Measurements from ENCODE around the gene MTOR. TPM values are rescaled to one million over a fixed set of nuclear protein-coding genes. Genes with fewer than 3 reads are reported as not detected.

Gene MTOR
- total RNA-seq, 4 donors from 2014 or later, result 32.8 to 66.8 (median 48.2) TPM

- Histone ChIP-seq H3K9me3 (no peaks in the 10 kb centered on the region), H3K27me3 (no peaks in the 10 kb centered on the region), H3K4me3 (peak within 1 kb of the TSS; percentile 92 to 99 (median 96)), H3K27ac (peak within 1 kb of the TSS; percentile 62 to 86 (median 70)), H3K4me1 (peaks cover 3 to 17% (median 13%) of the 10 kb centered on the region in 4 donors), H3K36me3 (peaks cover 0 to 26% (median 0%) of the 10 kb centered on the region in 3 donors)
- TF ChIP-seq CTCF (IDR thresholded peaks at IDR 0.05) (peak; percentile 51 to 88 (median 70)), POLR2A (IDR thresholded peaks at IDR 0.05) (peak in 1 of 2 donors; percentile 53)
- peak; percentile 88 to 96 (median 95) for DNase-seq
These were observed 202.2 kb downstream of the MTOR start, which contains the start of gene SRM for GRCh38 chr1:11059968-11060830. TSS of gene SRM (minus strand) at chr1:11060018. CDS start at chr1:11059943, 75 bp downstream.

- H3K36me3 ChIP-seq, result peaks cover 0 to 27% (median 0%) of the 10 kb centered on the region in 3 donors
- peak overlapping the region; percentile 90 to 99 (median 94) for H3K4me3 ChIP-seq
- H3K27me3 ChIP-seq, result no peaks in the 10 kb centered on the region
- peak in 1 of 3 donors; percentile 21 for DNase-seq
- peaks cover 3 to 17% (median 13%) of the 10 kb centered on the region in 4 donors for H3K4me1 ChIP-seq
- H3K9me3 ChIP-seq, result no peaks in the 10 kb centered on the region
- TF ChIP-seq POLR2A (IDR thresholded peaks at IDR 0.05) (no peak), CTCF (IDR thresholded peaks at IDR 0.05) (no peak)
- H3K27ac ChIP-seq, result peak overlapping the region in 3 of 4 donors; percentile 18 to 81 (median 64)
These were observed 203.0 kb downstream of the MTOR start for GRCh38 chr1:11059155-11059967.

DNA sequence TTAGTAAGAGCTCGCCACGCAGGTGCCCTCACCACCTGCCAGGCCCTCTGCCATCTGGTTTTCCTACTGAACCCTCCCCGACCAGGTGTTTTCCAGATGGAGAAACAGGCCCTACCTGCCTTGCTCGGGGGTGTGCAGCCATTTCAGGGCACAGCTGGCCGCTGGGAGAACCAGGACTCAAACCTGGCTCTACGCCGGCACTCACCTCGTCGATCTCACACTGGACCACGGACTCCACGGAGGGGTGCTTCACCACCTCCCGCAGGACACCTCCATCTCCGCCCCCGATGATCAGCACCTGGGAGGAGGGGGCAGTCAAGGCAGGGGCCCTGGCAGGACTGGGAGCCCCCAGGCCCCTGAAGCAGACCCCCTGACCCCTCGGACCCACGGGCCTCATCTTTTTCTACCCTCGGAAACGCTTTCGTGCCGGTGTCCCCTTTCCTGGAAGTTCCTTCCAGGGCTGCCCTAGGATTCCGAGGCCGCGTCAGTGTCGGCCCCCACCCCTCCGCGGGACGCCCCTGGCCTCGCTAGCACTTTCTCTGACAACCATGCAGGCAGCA lies 203.7 kb downstream of the MTOR start:
- Histone ChIP-seq H3K27me3 (no peaks in the 10 kb centered on the region), H3K9me3 (no peaks in the 10 kb centered on the region), H3K36me3 (peaks cover 0 to 25% (median 0%) of the 10 kb centered on the region in 3 donors), H3K27ac (peak overlapping the region in 1 of 4 donors; percentile 81), H3K4me1 (peaks cover 3 to 17% (median 13%) of the 10 kb centered on the region in 4 donors), H3K4me3 (peak overlapping the region; percentile 90 to 99 (median 94))
- TF ChIP-seq CTCF (IDR thresholded peaks at IDR 0.05) (no peak), POLR2A (IDR thresholded peaks at IDR 0.05) (no peak)
- DNase-seq, result no peak

DNA sequence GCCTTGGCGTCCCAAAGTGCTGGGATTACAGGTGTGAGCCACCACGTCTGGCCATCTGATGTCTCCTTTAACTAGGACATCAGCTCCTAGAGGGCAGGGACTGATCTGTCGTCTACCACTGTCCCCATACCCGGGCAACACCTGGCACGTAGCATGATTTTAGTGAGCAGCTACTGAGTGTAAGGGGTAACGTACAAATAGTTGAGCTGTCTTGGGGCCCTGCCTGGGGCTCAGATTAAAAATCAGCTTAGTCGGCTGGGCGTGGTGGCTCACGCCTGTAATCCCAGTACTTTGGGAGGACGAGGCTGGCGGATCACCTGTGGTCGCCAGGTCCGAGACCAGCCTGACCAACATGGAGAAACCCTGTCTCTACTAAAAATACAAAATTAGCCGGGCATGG lies 204.3 kb downstream of the MTOR start:
- Histone ChIP-seq H3K36me3 (peaks cover 0 to 19% (median 0%) of the 10 kb centered on the region in 3 donors), H3K27me3 (no peaks in the 10 kb centered on the region), H3K27ac (no peak overlapping the region), H3K4me3 (no peak overlapping the region), H3K4me1 (peaks cover 3 to 17% (median 13%) of the 10 kb centered on the region in 4 donors), H3K9me3 (no peaks in the 10 kb centered on the region)
- DNase-seq, result no peak
- TF ChIP-seq CTCF (IDR thresholded peaks at IDR 0.05) (no peak), POLR2A (IDR thresholded peaks at IDR 0.05) (no peak)

DNA sequence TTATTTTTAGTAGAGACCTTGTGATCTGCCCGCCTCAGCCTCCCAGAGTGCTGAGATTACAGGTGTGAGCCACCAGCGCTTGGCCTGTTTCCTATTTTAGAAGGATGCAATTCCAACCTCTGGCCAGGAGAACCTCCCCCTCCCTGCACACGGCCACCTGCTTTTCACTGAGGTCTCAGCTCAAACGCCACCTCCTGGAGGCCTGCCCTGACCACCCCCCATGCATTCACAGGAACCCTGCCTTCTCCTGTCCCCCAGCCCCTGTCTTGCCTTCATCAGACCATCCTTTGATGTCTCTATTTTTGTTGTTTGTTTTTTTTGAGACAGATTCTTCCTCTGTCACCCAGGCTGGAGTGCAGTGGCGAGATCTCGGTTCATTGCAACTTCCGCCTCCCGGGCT lies 204.9 kb downstream of the MTOR start:
- H3K27ac ChIP-seq, result no peak overlapping the region
- H3K27me3 ChIP-seq, result no peaks in the 10 kb centered on the region
- TF ChIP-seq POLR2A (IDR thresholded peaks at IDR 0.05), result no peak
- no peak for TF ChIP-seq CTCF (IDR thresholded peaks at IDR 0.05)
- DNase-seq, result no peak
- no peaks in the 10 kb centered on the region for H3K9me3 ChIP-seq
- peaks cover 0 to 19% (median 0%) of the 10 kb centered on the region in 3 donors for H3K36me3 ChIP-seq
- H3K4me1 ChIP-seq, result peaks cover 3 to 17% (median 13%) of the 10 kb centered on the region in 4 donors
- no peak overlapping the region for H3K4me3 ChIP-seq
